OCI-M1 (cell line): Measurements from ENCODE around the gene IL36B.

Experiments
- DNase-seq: peaks from one replicate; lab custom pipeline; 2025; lab: John Stamatoyannopoulos, UW

Gene IL36B

DNA sequence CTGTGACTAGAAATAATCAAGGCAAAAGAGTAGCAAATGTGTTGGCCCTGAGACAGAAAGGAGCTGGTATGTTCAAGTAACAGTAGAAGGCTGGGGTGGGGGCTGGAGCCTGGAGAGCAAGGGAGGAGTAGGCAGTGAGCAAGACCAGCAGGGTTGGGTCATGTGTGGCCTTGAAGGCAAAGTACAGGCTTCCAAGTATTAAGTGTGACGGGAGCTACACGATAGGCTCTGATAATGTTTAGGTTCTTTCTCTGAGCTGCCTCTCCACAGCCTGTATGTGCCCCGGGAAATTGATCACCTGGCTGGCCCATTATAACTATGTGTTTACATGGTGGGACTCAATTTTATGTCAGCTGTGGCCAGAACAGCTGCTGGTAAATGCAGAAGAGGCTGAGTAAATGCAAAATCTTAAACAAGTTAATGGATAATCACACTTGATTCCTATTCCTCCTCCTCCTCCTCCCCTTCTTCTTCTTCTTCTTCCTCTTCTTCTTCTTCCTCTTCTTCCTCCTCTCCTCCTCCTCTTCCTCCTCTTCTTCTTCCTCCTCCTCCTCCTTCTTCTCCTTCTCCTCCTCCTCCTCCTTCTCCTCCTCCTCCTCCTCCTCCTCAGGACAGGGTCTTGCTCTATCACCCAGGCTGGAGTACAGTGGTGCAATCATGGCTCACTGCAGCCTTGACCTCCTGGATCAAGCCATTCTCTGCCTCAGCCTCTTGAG lies 24.4 kb upstream of the IL36B start:
- no peak for DNase-seq

DNA sequence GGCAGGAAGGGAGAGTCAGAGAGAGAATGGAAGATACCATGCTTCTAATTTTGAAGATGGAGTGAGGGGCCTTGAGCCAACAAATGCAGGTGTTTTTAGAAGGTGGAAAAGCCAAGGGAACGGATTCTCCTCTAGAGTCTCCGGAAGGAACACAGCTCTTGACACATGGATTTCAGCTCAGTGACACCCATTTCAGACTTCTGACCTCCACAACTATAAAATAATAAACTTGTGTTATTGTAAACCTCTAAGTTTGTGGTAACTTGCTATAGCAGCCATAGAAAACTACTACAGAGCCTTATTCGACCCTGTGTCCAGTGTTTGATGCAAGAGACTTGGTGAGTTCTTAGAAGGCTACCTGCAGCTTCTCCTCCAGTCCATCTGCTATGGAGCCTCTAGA lies 22.9 kb upstream of the IL36B start:
- DNase-seq = no peak

DNA sequence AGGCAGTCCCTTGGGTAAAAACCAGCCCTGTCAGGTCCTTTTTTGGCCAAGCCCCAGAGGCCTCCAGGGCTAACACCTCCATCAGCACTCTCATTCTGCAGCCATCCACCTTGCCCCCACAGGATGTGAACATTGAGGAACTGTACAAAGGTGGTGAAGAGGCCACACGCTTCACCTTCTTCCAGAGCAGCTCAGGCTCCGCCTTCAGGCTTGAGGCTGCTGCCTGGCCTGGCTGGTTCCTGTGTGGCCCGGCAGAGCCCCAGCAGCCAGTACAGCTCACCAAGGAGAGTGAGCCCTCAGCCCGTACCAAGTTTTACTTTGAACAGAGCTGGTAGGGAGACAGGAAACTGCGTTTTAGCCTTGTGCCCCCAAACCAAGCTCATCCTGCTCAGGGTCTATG lies 22.4 kb upstream of the IL36B start:
- DNase-seq = no peak

DNA sequence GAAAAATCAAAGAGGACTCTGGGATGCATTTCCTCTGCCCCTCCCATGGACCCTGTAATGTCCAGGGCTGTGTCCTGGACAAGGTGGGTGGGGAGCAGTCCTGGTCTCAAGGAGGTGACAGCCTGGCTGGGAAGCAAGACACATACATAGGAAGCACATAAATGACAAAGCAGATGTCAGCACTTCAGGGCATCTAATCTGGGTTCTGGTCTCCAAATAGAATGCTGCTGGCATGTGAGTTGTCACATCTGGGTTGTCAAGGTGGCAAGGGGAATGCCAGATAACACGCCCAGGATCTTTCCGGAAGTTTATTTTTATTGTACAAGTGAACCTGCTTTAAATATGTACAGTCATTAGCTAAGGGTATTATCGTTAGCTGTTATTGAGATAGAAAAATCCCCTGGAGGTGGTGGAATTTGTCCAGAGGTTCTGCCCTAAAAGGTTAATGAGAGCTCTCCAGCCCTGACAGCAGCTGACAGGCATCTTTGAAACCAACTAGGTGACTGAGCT lies 20.7 kb upstream of the IL36B start:
- DNase-seq = no peak

DNA sequence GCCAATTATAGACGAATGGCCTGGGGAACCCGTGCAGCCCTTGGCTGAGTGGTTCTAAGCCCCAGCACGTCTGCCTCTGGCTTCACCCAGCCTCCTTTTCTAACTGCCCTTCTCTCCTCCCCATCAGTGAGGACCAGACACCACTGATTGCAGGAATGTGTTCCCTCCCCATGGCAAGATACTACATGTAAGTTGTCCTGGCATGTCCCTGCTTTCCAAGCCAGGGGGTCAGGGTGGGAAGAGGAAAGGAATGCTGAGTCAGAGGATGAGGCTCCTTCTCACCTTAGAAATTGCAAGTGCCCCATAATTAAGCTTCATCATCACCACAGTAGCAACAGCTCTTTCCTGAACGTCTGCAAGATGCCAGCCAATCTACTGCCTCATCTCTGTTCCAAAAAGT lies 19.9 kb upstream of the IL36B start:
- no peak for DNase-seq

DNA sequence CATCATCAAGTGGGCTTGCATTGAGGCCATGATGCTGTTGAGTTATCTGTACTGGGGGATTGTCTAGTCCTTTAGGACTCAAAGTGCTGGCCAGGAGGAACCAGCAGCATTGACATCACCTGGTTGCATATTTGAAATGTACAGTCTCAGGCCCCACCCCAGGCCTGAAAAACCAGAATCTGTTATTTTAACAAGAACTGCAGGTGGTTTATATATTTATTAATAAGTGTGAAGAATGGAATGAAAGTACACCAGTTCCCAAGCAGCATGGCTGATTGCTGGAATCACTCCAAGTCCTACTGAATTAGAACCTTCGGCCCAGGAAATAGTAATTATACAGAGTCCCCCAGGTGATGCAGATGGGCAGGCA lies 17.9 kb upstream of the IL36B start:
- DNase-seq = no peak

DNA sequence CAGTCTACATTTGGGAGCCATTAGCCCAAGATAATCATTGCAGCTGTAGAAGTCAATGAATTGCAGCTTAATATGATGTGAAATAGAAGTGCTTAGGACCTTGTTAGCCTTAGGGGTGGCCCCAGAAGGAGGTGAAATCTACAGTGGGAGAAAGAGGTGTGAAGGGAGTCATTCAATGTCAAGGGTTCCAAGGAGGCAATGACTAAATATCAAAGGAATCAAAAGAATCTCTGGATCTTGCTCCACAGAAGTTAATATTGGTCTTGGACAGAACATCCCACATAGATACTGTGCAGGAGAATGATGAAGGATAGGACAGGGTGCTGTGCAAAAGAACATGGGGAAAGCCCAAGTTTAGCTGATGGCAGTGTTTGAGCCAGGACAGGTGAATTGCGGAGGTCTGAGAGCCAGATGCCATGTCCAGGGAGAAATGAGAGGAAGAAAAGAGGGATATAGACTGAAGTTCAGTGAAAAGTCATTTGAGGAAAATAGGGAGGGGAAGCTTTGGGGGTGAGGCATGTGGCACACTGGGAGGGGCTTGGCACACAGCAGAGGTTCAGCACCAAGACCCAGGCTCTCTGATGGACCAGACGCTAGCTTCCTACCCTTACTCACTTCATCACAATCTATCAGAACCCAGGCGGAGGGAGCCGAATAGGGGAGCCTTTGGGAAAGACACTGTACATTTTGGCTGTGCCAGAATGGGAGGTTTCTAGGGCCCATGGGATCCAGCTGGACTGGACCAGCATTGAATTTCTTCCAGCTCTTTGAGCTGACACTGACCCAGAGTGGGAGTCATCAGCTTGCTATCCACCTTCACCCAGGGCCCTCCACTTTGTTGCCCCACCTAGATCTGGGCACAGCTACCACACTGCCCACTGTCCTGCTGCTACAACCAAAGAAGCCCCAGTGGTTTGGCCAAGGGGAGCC lies 17.3 kb upstream of the IL36B start:
- DNase-seq = no peak

DNA sequence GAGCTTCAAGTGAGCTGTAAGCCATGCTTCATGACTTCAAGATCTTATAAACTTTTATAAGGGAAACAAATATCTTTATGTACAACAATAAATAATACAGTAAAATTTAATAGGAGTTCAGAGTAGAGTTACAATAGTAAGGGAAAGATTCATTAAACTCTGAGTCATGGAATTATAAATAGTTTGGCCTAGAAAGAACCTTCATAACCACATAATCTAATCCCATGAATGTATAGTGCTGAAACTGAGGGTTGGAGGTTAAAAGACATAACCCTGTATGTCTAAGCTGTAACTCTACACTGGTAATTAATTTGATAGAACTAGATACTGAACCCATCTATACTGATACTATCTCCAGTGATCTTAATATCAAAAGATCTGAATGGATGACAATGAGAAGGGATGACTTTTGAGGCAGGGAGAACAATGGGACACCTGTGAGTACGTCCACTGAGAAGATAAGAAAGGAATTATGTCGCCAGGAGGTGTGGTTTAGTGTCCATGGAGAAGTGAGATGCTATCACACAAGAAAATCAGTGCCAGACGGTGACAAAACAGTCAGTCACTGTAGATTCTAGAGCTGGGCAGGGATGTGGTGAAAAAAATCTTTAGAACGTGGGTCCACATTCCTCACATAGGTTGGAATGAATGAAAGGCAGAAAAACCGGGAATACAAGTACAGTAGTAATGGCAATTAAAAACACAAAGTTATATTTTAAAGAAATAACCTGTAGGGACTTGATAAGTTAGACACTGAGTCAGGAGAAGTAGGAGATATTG lies 16.2 kb upstream of the IL36B start:
- DNase-seq = no peak

DNA sequence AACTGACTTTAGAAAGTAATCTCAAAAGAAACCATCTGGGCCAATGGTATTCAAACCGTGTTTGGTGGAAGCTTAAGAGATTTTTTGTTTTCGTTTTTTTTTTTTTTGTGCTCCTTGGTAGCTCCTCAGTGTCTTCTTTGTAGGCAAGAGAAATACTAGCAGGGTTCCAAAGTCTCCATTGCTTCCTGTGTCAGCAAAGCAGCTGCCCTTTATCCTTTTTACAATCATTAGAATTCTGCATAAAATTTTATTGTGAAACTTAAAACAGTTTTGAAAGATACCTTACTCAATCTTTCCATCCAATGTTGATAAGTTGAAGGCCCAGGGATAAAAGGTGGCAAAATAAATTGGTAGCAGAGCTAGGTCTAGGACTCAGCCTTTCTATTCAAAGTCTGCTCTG lies 15.6 kb upstream of the IL36B start:
- DNase-seq = no peak

DNA sequence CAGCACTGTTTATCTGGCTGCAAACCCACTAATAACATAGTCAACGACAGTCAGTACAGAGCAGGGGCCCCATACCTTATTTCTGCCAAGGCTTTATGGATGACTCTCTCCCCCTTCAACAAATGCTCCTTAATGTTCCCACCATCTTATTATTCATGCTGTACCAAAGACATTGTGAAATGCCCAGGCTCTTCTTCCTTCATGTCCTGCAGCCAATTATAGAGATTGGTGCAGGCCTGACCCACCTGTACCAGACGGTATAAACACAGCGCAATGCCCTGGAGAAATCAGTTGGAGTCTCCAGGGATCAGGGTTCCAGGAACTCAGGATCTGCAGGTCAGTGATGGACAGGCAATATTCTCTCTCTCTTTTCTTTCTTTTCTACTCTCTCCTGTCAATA lies 15.0 kb upstream of the IL36B start, which contains the start of gene IL1F10:
Gene IL1F10 (plus strand): TSS at position 290 of the 400 bp plus-strand sequence. CDS start 4,769 bp downstream, outside the sequence.
- no peak for DNase-seq

DNA sequence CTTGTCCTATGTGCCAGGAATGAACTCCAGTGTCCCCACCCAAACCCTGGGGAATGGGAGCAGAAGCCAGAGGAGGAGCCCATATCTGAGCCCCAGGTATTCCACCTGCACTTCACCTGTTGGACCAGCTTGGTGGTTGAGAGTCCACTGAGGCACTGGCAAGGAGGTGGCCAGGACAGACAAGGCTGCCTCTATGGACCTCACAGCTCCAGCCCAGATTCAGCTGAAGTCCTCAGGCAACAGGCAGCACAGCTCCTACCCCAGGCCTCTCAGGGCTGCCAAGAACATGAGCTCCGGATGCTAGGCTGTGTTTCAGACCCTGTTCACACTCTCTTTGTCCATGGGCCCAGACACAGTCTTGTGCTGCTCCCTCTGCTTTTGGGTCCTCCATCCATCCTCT lies 12.2 kb upstream of the IL36B start:
- DNase-seq = no peak

DNA sequence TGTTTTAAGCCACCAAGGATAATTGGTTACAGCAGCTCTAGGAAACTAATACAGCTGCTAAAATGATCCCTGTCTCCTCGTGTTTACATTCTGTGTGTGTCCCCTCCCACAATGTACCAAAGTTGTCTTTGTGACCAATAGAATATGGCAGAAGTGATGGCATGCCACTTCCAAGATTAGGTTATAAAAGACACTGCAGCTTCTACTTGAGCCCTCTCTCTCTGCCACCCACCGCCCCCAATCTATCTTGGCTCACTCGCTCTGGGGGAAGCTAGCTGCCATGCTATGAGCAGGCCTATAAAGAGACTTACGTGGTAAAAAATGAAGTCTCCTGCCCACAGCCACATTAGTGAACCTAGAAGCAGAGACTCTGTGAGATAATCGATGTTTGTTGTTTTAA lies 11.6 kb upstream of the IL36B start:
- DNase-seq = no peak

DNA sequence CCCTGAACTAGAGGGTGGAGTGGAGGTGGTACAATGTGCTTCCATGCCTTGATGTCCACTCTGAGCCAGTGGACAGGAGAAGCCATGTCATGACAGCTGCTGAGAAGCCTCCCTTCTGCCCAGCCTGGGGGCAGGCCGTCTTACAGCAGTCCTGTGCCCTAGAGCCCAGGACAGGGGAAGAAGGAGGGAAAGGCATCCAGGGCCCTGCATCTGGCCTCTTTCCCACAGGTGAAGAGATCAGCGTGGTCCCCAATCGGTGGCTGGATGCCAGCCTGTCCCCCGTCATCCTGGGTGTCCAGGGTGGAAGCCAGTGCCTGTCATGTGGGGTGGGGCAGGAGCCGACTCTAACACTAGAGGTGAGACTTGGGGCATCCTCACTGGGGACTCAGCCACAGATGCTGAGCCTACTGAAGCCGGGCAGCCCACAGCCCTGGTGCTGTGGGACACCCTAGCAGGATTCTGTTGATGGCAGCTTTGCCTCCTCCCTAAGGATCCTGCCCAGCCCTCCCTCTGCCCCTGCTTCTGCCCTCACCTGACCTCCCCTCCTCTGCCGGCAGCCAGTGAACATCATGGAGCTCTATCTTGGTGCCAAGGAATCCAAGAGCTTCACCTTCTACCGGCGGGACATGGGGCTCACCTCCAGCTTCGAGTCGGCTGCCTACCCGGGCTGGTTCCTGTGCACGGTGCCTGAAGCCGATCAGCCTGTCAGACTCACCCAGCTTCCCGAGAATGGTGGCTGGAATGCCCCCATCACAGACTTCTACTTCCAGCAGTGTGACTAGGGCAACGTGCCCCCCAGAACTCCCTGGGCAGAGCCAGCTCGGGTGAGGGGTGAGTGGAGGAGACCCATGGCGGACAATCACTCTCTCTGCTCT lies 9.5 kb upstream of the IL36B start:
- no peak for DNase-seq

DNA sequence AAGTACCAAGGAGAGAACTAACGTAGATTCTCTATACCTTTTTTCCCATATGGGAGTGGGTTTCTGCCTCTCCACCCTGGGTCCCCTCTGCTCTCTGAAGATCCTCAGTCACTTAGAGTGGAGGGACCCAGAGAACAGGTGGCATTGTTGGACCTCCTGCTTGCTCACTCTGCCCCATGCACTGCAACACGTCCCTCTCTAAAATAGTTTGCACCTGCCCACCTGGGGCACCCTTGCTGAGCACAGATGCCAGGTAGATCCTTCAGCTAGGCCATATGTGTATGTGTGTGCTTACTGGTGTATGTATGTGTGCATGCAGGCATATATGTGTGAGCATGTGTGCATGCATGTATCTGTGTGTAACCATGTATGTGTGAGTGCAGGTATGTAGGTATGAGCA lies 8.6 kb upstream of the IL36B start:
- no peak for DNase-seq

DNA sequence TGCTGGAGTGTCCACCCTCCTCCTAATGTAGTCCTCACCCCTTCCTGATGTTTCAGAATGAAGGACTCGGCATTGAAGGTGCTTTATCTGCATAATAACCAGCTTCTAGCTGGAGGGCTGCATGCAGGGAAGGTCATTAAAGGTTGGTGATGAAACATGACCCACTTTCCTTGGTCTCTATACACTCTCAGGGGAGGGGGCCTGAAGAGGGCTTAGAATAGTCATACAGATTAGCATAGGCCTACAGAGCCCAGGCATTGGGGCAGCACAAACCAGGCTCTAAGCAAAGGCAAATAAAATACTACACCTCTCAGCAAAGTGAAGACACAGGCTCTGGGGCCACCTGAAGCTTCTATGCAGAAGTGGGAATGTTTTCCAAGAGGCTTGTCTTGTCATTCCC lies 8.1 kb upstream of the IL36B start:
- DNase-seq = no peak

DNA sequence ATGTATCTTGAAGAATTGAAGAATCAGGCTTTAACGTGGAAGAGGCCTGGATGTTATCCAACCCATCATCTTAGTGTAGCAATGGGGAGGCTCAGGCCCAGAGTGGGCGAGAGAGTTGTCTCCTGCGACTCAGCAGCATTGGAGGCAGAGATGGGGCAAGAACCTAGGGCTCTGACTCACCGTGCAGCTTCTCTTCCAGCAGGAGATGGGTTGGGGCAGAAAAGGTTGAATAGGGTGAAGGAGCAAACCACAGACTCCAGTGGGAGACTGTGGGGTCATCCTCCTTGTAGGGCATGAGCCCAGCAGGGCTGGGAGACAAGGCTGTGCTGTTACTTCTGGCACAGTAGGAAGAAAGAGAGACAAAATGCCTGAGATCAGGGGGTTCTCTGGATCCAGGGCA lies 7.7 kb upstream of the IL36B start:
- no peak for DNase-seq

DNA sequence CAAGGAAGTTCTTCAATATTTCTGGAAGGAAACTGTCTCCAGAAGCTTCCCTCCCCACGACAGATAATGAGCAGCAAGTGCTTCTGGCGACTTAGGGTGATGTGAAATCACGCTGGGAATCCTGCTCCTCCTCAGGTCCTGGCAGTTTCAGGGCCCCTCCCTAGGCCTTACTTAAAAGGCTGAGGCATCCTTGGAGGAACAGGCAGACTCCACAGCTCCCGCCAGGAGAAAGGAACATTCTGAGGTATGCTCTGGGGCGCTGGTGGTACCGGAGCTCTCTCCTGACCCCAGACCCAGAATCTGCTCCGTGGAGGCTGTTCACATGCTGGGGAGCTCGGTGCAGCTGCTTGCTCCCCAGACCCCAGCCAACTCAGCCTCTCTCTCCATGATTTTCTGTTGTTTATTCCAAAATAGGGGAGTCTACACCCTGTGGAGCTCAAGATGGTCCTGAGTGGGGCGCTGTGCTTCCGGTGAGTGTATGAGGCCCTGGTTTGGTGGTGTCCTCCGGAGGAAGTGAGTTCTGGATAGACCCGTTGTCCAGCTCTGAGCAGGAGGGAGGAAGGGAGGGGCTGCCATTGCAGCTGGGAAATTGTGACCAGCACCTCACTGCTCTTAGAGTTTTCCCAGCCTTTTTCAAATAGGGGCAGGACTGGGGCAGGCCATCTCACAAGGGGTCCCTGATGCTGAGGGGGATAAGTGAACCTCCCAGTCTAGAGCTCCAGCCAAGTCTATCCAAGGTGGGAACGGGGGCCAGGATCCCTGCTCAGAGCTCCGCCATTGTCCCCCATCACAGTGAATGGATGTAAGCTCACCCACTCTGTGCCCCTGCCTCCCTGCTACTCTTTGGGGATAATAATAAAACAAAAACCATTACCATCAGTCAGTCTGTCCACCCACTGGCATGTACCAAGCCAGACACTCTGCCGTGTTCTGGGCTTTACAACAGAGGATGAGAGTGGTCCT lies 6.6 kb upstream of the IL36B start, which contains the start of gene IL36RN:
Gene IL36RN (plus strand): TSS at position 201 of the 963 bp plus-strand sequence. CDS start 241 bp downstream, at position 442.
- DNase-seq = no peak

DNA sequence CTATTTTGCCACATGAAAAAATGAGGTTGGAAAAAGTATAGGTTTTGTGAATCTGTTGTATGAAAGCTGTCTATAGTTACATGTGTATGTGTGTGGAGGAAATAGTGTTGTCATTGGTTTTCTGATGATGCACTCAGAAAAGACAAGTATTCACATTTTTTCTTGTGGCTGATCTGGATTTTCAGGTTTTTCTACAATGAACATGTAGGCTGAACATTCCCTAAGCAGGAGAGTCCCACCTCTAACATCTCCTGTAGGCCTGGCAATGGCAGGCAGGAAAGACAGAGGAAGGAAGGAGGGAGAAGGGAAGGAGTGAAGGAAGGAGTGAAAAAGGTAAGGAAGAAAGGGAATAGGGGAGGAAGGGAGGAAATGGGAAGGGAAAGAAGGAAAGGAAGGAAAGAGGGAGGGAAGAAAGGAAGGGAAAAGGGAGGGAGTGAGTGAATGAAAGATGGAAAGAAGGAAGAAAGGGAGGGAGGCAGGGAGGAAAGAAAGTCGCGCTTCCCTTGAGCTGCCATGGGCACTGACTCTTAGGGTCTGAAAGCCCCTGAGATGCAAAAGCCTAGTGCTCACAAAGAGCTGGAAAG lies 5.8 kb upstream of the IL36B start:
- DNase-seq = no peak

DNA sequence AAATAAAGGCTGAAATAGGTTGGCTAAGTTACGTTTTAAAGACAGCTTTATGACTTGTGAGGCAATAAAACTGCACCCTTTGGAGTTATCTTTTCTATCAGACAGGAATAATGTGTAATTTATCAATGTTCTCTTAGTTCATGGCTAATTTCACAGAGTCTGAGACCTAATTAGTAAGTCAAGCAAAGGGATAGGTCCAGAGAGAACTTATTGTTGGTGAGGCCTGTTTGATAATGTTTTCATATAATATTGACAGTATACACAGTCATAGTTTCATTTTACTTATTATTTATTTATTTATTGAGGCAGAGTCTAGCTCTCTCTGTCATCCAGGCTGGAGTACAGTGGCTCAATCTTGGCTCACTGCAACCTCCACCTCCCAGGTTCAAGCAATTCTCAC lies 4.5 kb upstream of the IL36B start:
- DNase-seq = no peak

DNA sequence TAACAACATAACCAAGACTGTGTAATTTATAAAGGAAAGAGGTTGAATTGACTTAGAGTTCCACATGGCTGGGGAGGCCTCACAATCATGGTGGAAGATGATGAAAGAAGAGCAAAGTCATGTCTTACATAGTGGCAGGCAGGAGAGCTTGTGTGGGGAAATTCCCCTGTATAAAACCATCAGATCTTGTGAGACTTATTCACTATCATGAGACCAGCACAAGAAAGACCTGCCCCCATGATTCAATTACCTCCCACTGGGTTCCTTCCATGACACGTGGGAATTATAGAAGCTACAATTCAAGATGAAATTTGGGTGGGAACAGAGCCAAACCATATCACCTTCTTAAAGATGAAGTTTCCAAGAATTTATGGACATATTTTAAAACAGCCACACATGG lies 3.9 kb upstream of the IL36B start:
- no peak for DNase-seq
